ENCODE data around the gene DNAJC10.
"Not testable (repeated sequence)": the region's sequence is repeated elsewhere in the genome, so short reads cannot be mapped to it uniquely, and the experiment has no call there.

The DNAJC10 gene

GRCh38 chr2:182715892-182716649, at the start of gene DNAJC10:
DNAJC10 (plus strand) TSS chr2:182716257; CDS start chr2:182718087, 1,830 bp downstream.
- DNase-seq (ENCODE audit: low read depth), result peak; percentile 92

GRCh38 chr2:182666674-182667314, 49.3 kb upstream of the DNAJC10 start:
- peak; percentile 10 for DNase-seq (ENCODE audit: low read depth)

- no peak for DNase-seq (ENCODE audit: low read depth)
Observed at GRCh38 chr2:182667315-182667695, 48.8 kb upstream of the DNAJC10 start.

GRCh38 chr2:182668671-182669070, 47.4 kb upstream of the DNAJC10 start:
- no peak for DNase-seq (ENCODE audit: low read depth)

GRCh38 chr2:182672466-182673165, 43.4 kb upstream of the DNAJC10 start:
- peak; percentile 6 for DNase-seq (ENCODE audit: low read depth)

GRCh38 chr2:182680837-182681236, 35.2 kb upstream of the DNAJC10 start:
- DNase-seq (ENCODE audit: low read depth), result no peak

GRCh38 chr2:182682210-182682609, 33.8 kb upstream of the DNAJC10 start:
- DNase-seq (ENCODE audit: low read depth), result no peak

- DNase-seq (ENCODE audit: low read depth), result no peak
Observed at GRCh38 chr2:182685559-182685958, 30.5 kb upstream of the DNAJC10 start.

GRCh38 chr2:182686763-182687162, 29.3 kb upstream of the DNAJC10 start:
- DNase-seq (ENCODE audit: low read depth), result not testable (repeated sequence)

GRCh38 chr2:182694189-182694588, 21.9 kb upstream of the DNAJC10 start:
- DNase-seq (ENCODE audit: low read depth), result no peak

GRCh38 chr2:182695776-182696175, 20.3 kb upstream of the DNAJC10 start:
- DNase-seq (ENCODE audit: low read depth), result no peak

- DNase-seq (ENCODE audit: low read depth), result no peak
Observed at GRCh38 chr2:182698671-182699070, 17.4 kb upstream of the DNAJC10 start.

- DNase-seq (ENCODE audit: low read depth), result no peak
Observed at GRCh38 chr2:182705761-182706160, 10.3 kb upstream of the DNAJC10 start.

- DNase-seq (ENCODE audit: low read depth), result no peak
Observed at GRCh38 chr2:182706751-182707150, 9.3 kb upstream of the DNAJC10 start.

- no peak for DNase-seq (ENCODE audit: low read depth)
Observed at GRCh38 chr2:182713601-182714000, 2.5 kb upstream of the DNAJC10 start.

- peak; percentile 43 for DNase-seq (ENCODE audit: low read depth)
Observed at GRCh38 chr2:182715121-182715891, 751 bp upstream of the DNAJC10 start.

- DNase-seq (ENCODE audit: low read depth), result no peak
Observed at GRCh38 chr2:182716650-182716979, 558 bp downstream of the DNAJC10 start.

- no peak for DNase-seq (ENCODE audit: low read depth)
Observed at GRCh38 chr2:182717416-182717815, 1.4 kb downstream of the DNAJC10 start.

- no peak for DNase-seq (ENCODE audit: low read depth)
Observed at GRCh38 chr2:182717816-182718215, 1.8 kb downstream of the DNAJC10 start.

GRCh38 chr2:182718459-182718858, 2.4 kb downstream of the DNAJC10 start:
- DNase-seq (ENCODE audit: low read depth), result no peak

GRCh38 chr2:182719116-182719515, 3.1 kb downstream of the DNAJC10 start:
- DNase-seq (ENCODE audit: low read depth), result not testable (repeated sequence)

- no peak for DNase-seq (ENCODE audit: low read depth)
Observed at GRCh38 chr2:182724656-182725055, 8.6 kb downstream of the DNAJC10 start.
